WTC11 (cell line): Measurements from ENCODE around the gene PPP1R3C. TPM values are rescaled to one million over a fixed set of nuclear protein-coding genes. Genes with fewer than 3 reads are reported as not detected.

ENCODE experiments used
- ATAC-seq: fragments of 200-7000 bp; cut with Tn5 transposase; 2 replicates; pipeline ENCODE4 v1.10.0; 2021; ENCODE audit warnings: mild to moderate bottlenecking, moderate library complexity
- CTCF ChIA-PET: fragments of 300-600 bp; sonication (Branson Sonifier 250); formaldehyde crosslinking; loops from one replicate; lab custom pipeline; 2021; ENCODE audit warnings: antibody characterized with exemption; lab: Charles Lee
- POLR2A ChIA-PET: fragments of 350-600 bp; sonication (Branson Sonifier 250); formaldehyde crosslinking; loops from one replicate; lab custom pipeline; 2021; ENCODE audit warnings: antibody characterized with exemption; lab: Charles Lee
- DNase-seq: peaks from one replicate; pipeline ENCODE4 v3.0.0; 2021; ENCODE audit warnings: low spot score
- H3K27ac Mint-ChIP-seq: 2 replicates; pipeline ENCODE4 v1.8.0; 2021; ENCODE audit warnings: mixed read lengths
- H3K27me3 Mint-ChIP-seq: 2 replicates; pipeline ENCODE4 v1.8.0; 2021; ENCODE audit warnings: low read depth, mild to moderate bottlenecking, moderate library complexity, mixed read lengths
- H3K36me3 Mint-ChIP-seq: 2 replicates; pipeline ENCODE4 v1.8.0; 2021; ENCODE audit warnings: mixed read lengths
- H3K4me1 Mint-ChIP-seq: 2 replicates; pipeline ENCODE4 v1.8.0; 2022; ENCODE audit warnings: mixed read lengths
- H3K4me3 Mint-ChIP-seq: 2 replicates; pipeline ENCODE4 v1.8.0; 2021; ENCODE audit warnings: mild to moderate bottlenecking, moderate library complexity, mixed read lengths
- H3K9me3 Mint-ChIP-seq: 2 replicates; pipeline ENCODE4 v1.8.0; 2021; ENCODE audit warnings: mixed read lengths
- AFF4 ChIP-seq: sonication (generic); formaldehyde crosslinking; IDR thresholded peaks from 2 replicates; pipeline ENCODE4 v1.8.1; 2023; ENCODE audit warnings: mild to moderate bottlenecking, missing genetic modification reagents, borderline replicate concordance
- ARID4B ChIP-seq: sonication (generic); formaldehyde crosslinking; IDR thresholded peaks from 2 replicates; pipeline ENCODE4 v1.8.0; 2023; ENCODE audit warnings: missing genetic modification reagents, mild to moderate bottlenecking, borderline replicate concordance
- CREM ChIP-seq: sonication (generic); formaldehyde crosslinking; IDR thresholded peaks from 2 replicates; pipeline ENCODE4 v1.8.1; 2022; ENCODE audit warnings: mild to moderate bottlenecking, missing genetic modification reagents, moderate library complexity
- HMGXB4 ChIP-seq: sonication (generic); formaldehyde crosslinking; IDR thresholded peaks from 2 replicates; pipeline ENCODE4 v1.8.1; 2023; ENCODE audit warnings: mild to moderate bottlenecking, moderate library complexity, missing genetic modification reagents
- KAT7 ChIP-seq: sonication (generic); formaldehyde crosslinking; IDR thresholded peaks from 2 replicates; pipeline ENCODE4 v1.8.1; 2023; ENCODE audit warnings: missing genetic modification reagents, mild to moderate bottlenecking, borderline replicate concordance
- OVOL2 ChIP-seq: fragments of 250-450 bp; sonication (Bioruptor Pico); IDR thresholded peaks from 2 replicates; pipeline ENCODE4 v1.9.0; 2021; ENCODE audit warnings: mild to moderate bottlenecking, borderline replicate concordance
- PREB ChIP-seq: sonication (generic); formaldehyde crosslinking; IDR thresholded peaks from 2 replicates; pipeline ENCODE4 v1.8.1; 2022; ENCODE audit warnings: mild to moderate bottlenecking, missing genetic modification reagents, moderate library complexity, borderline replicate concordance
- SP1 ChIP-seq: sonication (generic); formaldehyde crosslinking; conservative IDR thresholded peaks from 2 replicates; pipeline ENCODE4 v1.8.1; 2022; ENCODE audit warnings: missing genetic modification reagents
- TCF7 ChIP-seq: sonication (generic); formaldehyde crosslinking; IDR thresholded peaks from 2 replicates; pipeline ENCODE4 v1.8.0; 2022; ENCODE audit warnings: mild to moderate bottlenecking, low read depth, missing genetic modification reagents, moderate library complexity
- TEAD1 ChIP-seq: sonication (generic); formaldehyde crosslinking; IDR thresholded peaks from 2 replicates; pipeline ENCODE4 v1.8.0; 2022; ENCODE audit warnings: mild to moderate bottlenecking, missing genetic modification reagents
- TEAD4 ChIP-seq: sonication (generic); formaldehyde crosslinking; IDR thresholded peaks from 2 replicates; pipeline ENCODE4 v1.8.0; 2022; ENCODE audit warnings: mild to moderate bottlenecking, missing genetic modification reagents
- USF2 ChIP-seq: sonication (generic); formaldehyde crosslinking; IDR thresholded peaks from 2 replicates; pipeline ENCODE4 v1.8.1; 2023; ENCODE audit warnings: mild to moderate bottlenecking, missing genetic modification reagents, moderate library complexity
- ZNF671 ChIP-seq: fragments of 250-450 bp; sonication (Bioruptor Pico); IDR thresholded peaks from 2 replicates; pipeline ENCODE4 v1.8.0; 2021; ENCODE audit warnings: mild to moderate bottlenecking
- total RNA-seq: library from RNA; stranded (reverse); gene quantifications from 3 replicates; pipeline ENCODE4 v1.2.3, GENCODE V29; 2021
- TF ChIP-seq, protein P1 (sequence below): sonication (generic); formaldehyde crosslinking; IDR thresholded peaks from 2 replicates; pipeline ENCODE4 v1.8.1; 2022; ENCODE audit warnings: low read depth, mild to moderate bottlenecking, moderate library complexity, missing genetic modification reagents, borderline replicate concordance

PPP1R3C gene
- total RNA-seq, 1 experiment from 2014 or later = 1.5 TPM

GRCh38 chr10:91621483-91622113 lies 11.3 kb downstream of the PPP1R3C start:
- TF ChIP-seq PREB (CRISPR knock-in tag) (no peak), TEAD1 (CRISPR knock-in tag) (no peak)
- Mint-ChIP-seq H3K4me3 (no peak overlapping the region), H3K27ac (no peak overlapping the region), H3K9me3 (peaks cover 21% of the 10 kb centered on the region), H3K36me3 (0 out of 2 replicates have a peak, but pooled peaks cover 2% of the 10 kb centered on the region), H3K27me3 (peaks cover 6% of the 10 kb centered on the region), H3K4me1 (no peaks in the 10 kb centered on the region)
- POLR2A ChIA-PET = no interaction called here
- CTCF ChIA-PET = interaction anchor here (0.9 to 1.2 kb wide), 2 partner anchors 14 to 22 kb away, joined by 4 to 5 read pairs; no protein-coding TSS in a partner anchor
- DNase-seq (no peak), ATAC-seq (no peak)

- ATAC-seq (no peak), DNase-seq (no peak)
- H3K36me3 Mint-ChIP-seq = no peaks in the 10 kb centered on the region
- POLR2A ChIA-PET = no interaction called here
- H3K4me1 Mint-ChIP-seq = no peaks in the 10 kb centered on the region
- CTCF ChIA-PET = interaction anchor here (1.2 kb wide), 1 partner anchor 65 kb away, joined by 4 read pairs; no protein-coding TSS in a partner anchor
- TF ChIP-seq, protein P1, sequence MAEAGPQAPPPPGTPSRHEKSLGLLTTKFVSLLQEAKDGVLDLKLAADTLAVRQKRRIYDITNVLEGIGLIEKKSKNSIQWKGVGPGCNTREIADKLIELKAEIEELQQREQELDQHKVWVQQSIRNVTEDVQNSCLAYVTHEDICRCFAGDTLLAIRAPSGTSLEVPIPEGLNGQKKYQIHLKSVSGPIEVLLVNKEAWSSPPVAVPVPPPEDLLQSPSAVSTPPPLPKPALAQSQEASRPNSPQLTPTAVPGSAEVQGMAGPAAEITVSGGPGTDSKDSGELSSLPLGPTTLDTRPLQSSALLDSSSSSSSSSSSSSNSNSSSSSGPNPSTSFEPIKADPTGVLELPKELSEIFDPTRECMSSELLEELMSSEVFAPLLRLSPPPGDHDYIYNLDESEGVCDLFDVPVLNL (CRISPR knock-in tag) = no peak
- no peak for TF ChIP-seq ZNF671 (CRISPR knock-in tag)
- H3K9me3 Mint-ChIP-seq = no peaks in the 10 kb centered on the region
- no peak overlapping the region for H3K4me3 Mint-ChIP-seq
- H3K27me3 Mint-ChIP-seq = no peaks in the 10 kb centered on the region; the same call in 1 of the 2 replicates
- H3K27ac Mint-ChIP-seq = no peak overlapping the region
Measured at GRCh38 chr10:91617072-91617609, 15.7 kb downstream of the PPP1R3C start.

GRCh38 chr10:91616137-91616536 lies 16.7 kb downstream of the PPP1R3C start:
- Mint-ChIP-seq H3K4me1 (no peaks in the 10 kb centered on the region), H3K27ac (no peak overlapping the region), H3K4me3 (no peak overlapping the region)
- TF ChIP-seq OVOL2 (CRISPR knock-in tag) (no peak), ARID4B (CRISPR knock-in tag) (no peak), KAT7 (no peak), SP1 (no peak), HMGXB4 (CRISPR knock-in tag) (no peak), TEAD4 (CRISPR knock-in tag) (no peak), TCF7 (CRISPR knock-in tag) (no peak), USF2 (CRISPR knock-in tag) (no peak), AFF4 (no peak), CREM (no peak)
- TF ChIP-seq, protein P1 (CRISPR knock-in tag) = no peak

More at GRCh38 chr10:91616137-91616536, 16.7 kb downstream of the PPP1R3C start:
- ATAC-seq = no peak
- no peak for DNase-seq
- no peaks in the 10 kb centered on the region for H3K9me3 Mint-ChIP-seq
- CTCF ChIA-PET = interaction anchor here (0.6 to 1.2 kb wide), 2 partner anchors 64 to 303 kb away, joined by 3 to 4 read pairs; no protein-coding TSS in a partner anchor
- H3K36me3 Mint-ChIP-seq = no peaks in the 10 kb centered on the region
- H3K27me3 Mint-ChIP-seq = no peaks in the 10 kb centered on the region
- POLR2A ChIA-PET = no interaction called here
